ENCODE data around the gene LRRN3.

Gene LRRN3

GRCh38 chr7:111173528-111173927 is 82.6 kb downstream of the LRRN3 start:
- no peak for DNase-seq

GRCh38 chr7:111173990-111174389 is 83.1 kb downstream of the LRRN3 start:
- no peak for DNase-seq

- DNase-seq: no peak
Measured at GRCh38 chr7:111174510-111174909, 83.6 kb downstream of the LRRN3 start.
